Activated gamma-delta T cell treated with anti-CD3 and anti-CD28 coated beads, Interleukin-2, amount 50 U/mL, for 16 hours (primary cell): Measurements from ENCODE around the gene LRRN2.
"Not testable (repeated sequence)": the region's sequence is repeated elsewhere in the genome, so short reads cannot be mapped to it uniquely, and the experiment has no call there.

Experiments used
- DNase-seq: peaks from one replicate; pipeline ENCODE4 v3.0.0-alpha.2; 2020; ENCODE audit warnings: low read depth

Gene LRRN2

DNA sequence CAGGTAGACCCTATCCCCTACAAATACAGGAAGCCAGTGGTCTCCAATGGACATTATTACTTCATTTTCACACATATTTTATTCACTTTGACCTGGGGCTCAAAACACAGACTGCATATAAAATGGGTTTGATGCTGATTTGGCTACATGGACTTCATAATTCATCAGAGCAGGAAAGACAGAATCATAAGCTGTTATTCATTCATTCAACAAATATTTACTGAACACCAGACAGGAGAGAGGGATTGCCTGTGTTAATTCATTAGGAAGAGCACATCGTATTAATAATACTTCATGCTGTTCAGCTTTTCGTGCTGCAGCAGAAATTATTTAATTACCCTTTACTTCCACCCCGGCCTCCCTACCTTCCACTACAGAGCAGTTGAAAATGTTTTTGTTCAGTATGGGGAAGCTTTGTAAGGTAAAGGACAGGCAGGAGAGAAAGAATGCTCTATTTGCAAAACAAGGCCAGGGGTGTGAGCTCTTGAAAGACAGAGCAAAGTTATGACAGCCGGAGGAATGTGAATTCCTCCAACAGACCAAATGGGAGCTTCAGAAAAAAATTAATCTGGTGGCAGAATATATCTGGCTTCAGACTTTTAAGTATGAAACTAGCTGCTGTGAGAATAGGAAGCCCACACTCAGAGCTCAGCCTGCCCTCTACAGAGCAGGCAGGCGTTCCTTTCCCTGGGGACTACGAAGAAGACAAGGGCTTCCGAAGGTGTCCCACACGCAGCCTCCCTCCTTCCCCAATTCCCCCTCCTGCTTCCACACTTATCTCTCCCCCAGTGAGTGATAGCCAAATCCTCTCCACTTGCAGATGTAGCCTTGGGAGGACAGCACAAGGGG lies 111.3 kb downstream of the LRRN2 start:
- DNase-seq, result no peak

DNA sequence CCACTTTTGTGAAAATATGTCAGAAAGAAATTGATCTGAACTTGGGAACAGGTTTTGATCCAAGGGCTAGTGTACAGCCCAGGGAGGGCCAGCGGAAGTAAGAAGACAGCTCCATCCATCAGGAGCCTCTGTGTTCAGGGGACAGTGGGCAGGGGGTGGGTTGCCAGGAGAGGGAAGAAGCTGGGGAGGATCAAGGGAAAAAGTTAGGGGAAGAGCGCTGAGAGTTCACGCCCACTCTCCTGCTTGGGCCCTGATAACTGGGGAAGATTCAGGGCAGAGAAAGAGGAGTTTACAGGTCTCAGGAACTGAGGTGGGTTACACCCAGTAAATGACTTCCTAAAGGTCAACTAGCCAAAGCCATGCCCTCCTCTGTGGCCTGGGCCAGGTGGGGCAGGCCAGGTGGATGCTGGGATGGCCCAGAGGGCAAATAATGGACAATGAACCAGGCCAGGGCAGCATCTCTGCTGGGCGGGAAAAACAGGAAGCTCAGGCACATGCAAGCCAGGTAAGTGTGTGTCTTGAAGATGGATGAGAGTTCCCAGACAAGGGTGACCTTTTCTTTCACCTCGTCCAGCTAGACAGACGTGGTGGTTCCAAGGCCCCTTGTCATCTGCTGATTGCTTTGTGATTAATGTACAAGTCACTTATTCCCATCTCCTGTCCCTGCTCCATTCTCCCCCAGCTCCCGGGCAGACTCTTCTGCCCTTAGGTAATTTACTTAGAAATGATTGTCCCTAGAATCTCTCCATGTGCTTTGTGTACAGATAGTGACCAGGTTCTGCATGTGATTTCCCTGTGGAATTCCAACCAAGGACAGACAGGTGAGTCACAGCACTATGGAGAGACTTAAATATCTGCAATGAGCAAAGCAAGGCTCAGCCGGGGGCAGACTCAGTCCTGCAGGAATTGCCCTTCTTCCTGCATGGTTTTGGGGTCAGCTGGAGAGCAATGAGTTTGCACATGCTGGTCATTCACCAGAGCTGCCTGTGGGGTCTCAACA lies 112.3 kb downstream of the LRRN2 start:
- DNase-seq, result no peak

DNA sequence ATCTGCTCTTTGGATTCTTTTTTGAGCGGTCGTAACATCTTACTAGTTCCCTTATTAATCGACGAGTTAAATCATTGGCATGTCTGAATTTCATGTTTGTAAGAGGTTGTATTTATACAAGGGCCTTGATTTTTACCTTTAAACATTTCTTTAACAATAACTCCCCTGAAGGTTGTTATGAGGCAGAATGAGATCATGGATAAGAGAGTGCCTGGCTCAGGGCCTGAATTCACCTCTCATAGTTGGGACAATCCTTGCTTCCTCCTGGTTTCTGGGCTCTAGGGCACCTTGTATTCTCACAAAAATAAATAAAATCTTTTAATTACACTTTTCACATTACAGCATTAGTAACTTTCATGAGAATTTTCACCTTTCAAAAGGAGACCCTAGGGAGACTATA lies 113.9 kb downstream of the LRRN2 start:
- DNase-seq, result no peak

DNA sequence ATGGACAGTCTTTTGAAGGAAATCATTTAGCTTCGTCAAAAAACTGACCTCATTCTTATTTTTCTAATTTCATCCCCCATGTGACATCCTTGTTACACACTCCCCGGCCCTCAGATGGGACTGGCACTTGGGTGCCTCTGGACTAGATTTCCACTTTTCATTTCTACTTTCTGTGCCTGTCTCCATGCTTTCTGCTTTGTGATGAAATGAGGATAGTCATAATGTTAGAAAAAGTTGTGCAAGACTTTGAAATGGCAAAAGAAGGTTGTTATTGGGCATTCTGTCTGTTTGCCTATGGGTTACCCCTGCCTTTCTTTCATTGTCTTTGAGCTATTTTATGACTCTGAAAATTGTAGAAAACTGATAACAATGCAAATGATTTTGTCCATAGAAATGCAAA lies 114.4 kb downstream of the LRRN2 start:
- no peak for DNase-seq

DNA sequence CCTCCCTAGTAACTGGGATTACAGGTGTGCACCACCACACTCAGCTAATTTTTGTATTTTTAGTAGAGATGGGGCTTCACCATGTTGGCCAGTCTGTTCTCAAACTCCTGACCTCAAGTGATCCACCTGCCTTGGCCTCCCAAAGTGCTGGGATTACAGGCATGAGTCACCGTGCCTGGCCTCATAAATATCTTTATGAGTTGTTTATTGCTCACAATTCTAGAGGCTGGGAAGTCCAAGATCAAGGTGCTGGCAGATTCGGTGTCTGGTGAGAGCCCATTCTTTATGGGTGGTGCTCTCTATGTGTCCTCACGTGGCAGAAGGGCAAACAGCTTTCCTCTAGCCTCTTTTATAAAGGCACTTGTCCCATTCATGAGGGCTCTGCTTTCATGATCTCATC lies 115.5 kb downstream of the LRRN2 start:
- not testable (repeated sequence) for DNase-seq

DNA sequence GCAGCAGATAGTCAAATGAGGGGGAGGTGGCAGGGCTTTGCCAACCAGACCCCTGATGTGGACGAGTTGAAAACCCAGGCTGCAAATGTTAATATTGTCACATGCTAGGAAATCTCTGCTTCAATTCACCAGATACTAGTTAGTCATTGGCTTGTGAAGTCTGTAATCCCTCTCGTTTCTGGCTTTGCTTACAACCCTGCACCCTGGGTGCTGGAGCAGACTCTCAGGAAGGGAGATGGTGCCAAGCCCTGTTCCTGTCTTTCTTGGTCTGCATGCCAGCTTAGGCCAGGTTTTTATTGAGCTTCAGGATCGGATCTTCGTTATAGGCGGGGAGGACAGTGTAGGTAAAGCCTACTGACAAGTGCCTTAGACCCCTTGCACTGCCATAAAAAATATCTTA lies 116.1 kb downstream of the LRRN2 start:
- DNase-seq, result no peak

DNA sequence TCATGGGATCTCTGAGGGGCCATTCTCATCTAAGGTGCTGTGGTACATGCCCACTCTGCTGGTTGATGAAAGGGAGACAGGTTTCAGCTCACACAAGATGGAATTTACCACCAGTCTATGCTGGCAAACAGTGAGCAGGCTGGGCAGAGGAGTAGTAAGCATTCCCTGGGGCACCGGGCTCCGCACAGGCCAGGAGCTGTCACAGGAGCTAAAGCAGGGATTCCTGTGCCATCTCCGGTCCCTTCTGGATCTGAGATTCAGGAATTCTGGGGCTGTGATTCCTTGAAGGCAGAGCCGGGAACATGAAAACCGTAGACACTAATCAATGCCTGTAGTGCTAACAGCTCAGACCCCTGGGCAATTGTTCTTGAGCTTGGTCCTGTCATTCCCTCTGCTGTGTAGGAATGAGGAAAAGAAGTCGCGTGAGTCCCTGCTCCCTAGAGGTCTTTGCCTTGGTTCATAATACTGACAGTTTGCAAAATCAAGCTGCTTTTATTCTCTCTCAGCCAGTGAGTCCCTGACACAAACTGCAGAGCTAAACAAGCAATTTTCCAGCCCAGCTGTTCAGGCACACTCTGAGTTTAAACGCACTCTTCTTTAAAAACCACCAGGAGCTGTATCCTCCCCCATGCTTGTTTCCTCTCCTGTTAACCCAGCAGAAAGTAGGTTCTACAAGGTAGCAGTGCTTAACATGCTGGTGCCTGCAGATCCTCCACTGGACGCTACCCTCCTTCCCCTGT lies 116.8 kb downstream of the LRRN2 start:
- DNase-seq, result no peak
